Heart left ventricle (tissue), 16 donors: ENCODE results near the gene PHIP. TPM values are rescaled to one million over a fixed set of nuclear protein-coding genes. Genes with fewer than 3 reads are reported as not detected.

Experiments used
- ATAC-seq, 4 donors: fragments of 200-7000 bp; cut with Tn5 transposase; one replicate each; pipeline ENCODE4 v1.9.1; 2020 to 2022; ENCODE audit warnings: moderate library complexity in 4 of 4, mild to moderate bottlenecking in 3 of 4, moderate number of reproducible peaks in 1 of 4
- DNase-seq, 5 donors: peaks; one replicate each; pipeline ENCODE4 v3.0.0-alpha.2; 2020
- H3K27ac ChIP-seq, 12 donors: fragments of 200-600 bp; sonication (generic) in 4 of 12; one replicate each; pipeline versions ENCODE4 v1.5.0 to v1.8.0; 2016 to 2022; ENCODE audit warnings: mild to moderate bottlenecking in 2 of 12
- H3K27me3 ChIP-seq, 9 donors: fragments of 200-600 bp; sonication (generic) in 2 of 9; one replicate each; pipeline versions ENCODE4 v1.5.1 to v1.8.0; 2016 to 2022; ENCODE audit warnings: mild to moderate bottlenecking in 3 of 9
- H3K36me3 ChIP-seq, 9 donors: fragments of 200-600 bp; sonication (generic) in 2 of 9; one replicate each; pipeline versions ENCODE4 v1.5.0 to v1.8.0; 2018 to 2022; ENCODE audit warnings: mild to moderate bottlenecking in 2 of 9
- H3K4me1 ChIP-seq, 12 donors: fragments of 200-600 bp; sonication (generic) in 4 of 12; one replicate each; pipeline versions ENCODE4 v1.5.0 to v1.8.0; 2016 to 2022; ENCODE audit warnings: mild to moderate bottlenecking in 3 of 12
- H3K4me3 ChIP-seq, 12 donors: fragments of 200-600 bp; sonication (generic) in 4 of 12; one replicate each; pipeline versions ENCODE4 v1.5.0 to v1.8.0; 2017 to 2022; ENCODE audit warnings: mild to moderate bottlenecking in 9 of 12, moderate library complexity in 4 of 12
- H3K9me3 ChIP-seq, 12 donors: fragments of 200-600 bp; sonication (generic) in 4 of 12; one replicate each; pipeline versions ENCODE4 v1.5.0 to v1.8.0; 2016 to 2022; ENCODE audit warnings: mild to moderate bottlenecking in 1 of 12
- POLR2A ChIP-seq, 2 donors: fragments of 450-650 bp; IDR thresholded peaks; one replicate each; pipeline ENCODE4 v1.6.1; 2017; ENCODE audit warnings: antibody characterized with exemption in 2 of 2, mild to moderate bottlenecking in 2 of 2, moderate library complexity in 2 of 2
- WGBS, 4 donors: extraction: QIAGEN DNeasy Blood & Tissue Kit in 2 of 4; methylation state at CpG; one replicate each; pipeline versions ENCODE4 v1.1.5 to v1.1.7; 2013 to 2018; 5-methylcytosine and 5-hydroxymethylcytosine counted together
- intact Hi-C, 10 donors: fragments of 100-400 bp; cut with DNase I; formaldehyde crosslinking; loops; one replicate each; pipeline versions ENCODE4 v1.11.1 to v1.14.2; 2022
- polyA plus RNA-seq, 2 donors: library from polyadenylated mRNA; stranded (reverse); fragments of 200-250 nt; gene quantifications; one replicate each; pipeline ENCODE4 v1.2.3, GENCODE V29; 2013
- total RNA-seq, 9 donors: library from RNA; depleted of rRNA in 2 of 9; stranded (reverse); fragments of >200 nt in 2 of 9; fragmentation: NEBNext Ultra II Directional in 3 of 9; extraction: Animal tissue kit (Norgen Biotek cat#: 25700) in 3 of 9; gene quantifications; one replicate each; pipeline versions ENCODE4 v1.1.0 to v1.2.4, GENCODE V29; 2016 to 2023
- TF ChIP-seq, protein P1 (sequence below), 12 donors: fragments of 200-600 bp; sonication (generic) in 4 of 12; IDR thresholded peaks; one replicate each; pipeline versions ENCODE4 v1.5.0 to v1.8.0; 2018 to 2022; ENCODE audit warnings: antibody characterized with exemption in 12 of 12, mild to moderate bottlenecking in 5 of 12
- donor health status: ischemic (EF 13 %, LVEDD 7.1; RV severe dilation, severe dysfunction).
- donor health status: healthy with polysubstance abuse.
- donor health status: DM: no; HTN: yes; CAD: no.
- donor health status: DM: no; HTN: no; CAD: no.
- donor health status: ischemic (EF 25% LVEDD 6.9; RV normal size, moderate dysfunction).
- donor health status: ischemic (EF 25% LVEDD 5.7; RV mildly dilated, moderate dysfunction).
- donor health status: healthy.
- donor health status: DM: yes; HTN: yes; CAD: no.
- donor health status: ischemic (EF 35%, LVEDD 5.7; RV mildly dilated, moderate dysfunction).
- donor health status: nonischemic (EF 11% LVEDD 7.7; RV severe dilation, severe dysfunction).
- donor health status: DM: yes; HTN: yes; CAD: no.
- donor health status: PGD.
- donor health status: ischemic (EF 29% LVEDD 5.4; RV normal size, mild dysfunction).
- donor health status: nonischemic (EF 23%, LVEDD 6.1; RV moderate dilation, normal function).

The PHIP gene
- total and polyA plus RNA-seq, 11 donors = 5.6 to 18.9 (median 12.5) TPM

DNA sequence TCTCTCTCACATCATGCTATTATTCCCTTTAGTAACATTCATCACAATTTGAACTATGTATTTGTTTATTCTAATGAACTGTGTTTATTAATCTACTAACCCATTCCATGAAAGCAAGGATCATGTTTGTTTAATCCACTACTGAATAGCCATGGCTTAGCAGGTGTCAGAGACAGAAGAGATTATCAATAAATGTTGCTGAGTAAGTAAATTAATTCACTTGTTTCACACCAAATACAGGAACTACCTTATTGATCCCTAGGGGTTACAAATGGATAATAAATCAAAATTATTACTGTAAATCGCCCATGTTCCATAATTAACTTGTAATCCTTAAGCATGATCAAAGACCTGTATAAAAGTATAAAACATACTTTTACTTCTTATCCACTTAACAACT lies 76.6 kb downstream of the PHIP start:
- ATAC-seq (no peak), DNase-seq (no peak)
- no peaks in the 10 kb centered on the region for H3K27me3 ChIP-seq
- TF ChIP-seq POLR2A (IDR thresholded peaks at IDR 0.05) = no peak
- TF ChIP-seq, protein P1, sequence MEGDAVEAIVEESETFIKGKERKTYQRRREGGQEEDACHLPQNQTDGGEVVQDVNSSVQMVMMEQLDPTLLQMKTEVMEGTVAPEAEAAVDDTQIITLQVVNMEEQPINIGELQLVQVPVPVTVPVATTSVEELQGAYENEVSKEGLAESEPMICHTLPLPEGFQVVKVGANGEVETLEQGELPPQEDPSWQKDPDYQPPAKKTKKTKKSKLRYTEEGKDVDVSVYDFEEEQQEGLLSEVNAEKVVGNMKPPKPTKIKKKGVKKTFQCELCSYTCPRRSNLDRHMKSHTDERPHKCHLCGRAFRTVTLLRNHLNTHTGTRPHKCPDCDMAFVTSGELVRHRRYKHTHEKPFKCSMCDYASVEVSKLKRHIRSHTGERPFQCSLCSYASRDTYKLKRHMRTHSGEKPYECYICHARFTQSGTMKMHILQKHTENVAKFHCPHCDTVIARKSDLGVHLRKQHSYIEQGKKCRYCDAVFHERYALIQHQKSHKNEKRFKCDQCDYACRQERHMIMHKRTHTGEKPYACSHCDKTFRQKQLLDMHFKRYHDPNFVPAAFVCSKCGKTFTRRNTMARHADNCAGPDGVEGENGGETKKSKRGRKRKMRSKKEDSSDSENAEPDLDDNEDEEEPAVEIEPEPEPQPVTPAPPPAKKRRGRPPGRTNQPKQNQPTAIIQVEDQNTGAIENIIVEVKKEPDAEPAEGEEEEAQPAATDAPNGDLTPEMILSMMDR (IDR thresholded peaks at IDR 0.05) = no peak
- H3K4me1 ChIP-seq = peaks cover 0 to 17% (median 4%) of the 10 kb centered on the region in 12 donors
- intact Hi-C loops = loop anchor here in 1 of 10 donors (5.0 kb wide), 1 partner anchor 34 kb away; no protein-coding TSS in a partner anchor
- H3K4me3 ChIP-seq = no peak overlapping the region
- WGBS, 4 donors = 89 to 93% (median 89%) methylated on average over 1 of the region's 1 CpG
- H3K36me3 ChIP-seq = peaks cover 0 to 85% (median 81%) of the 10 kb centered on the region in 9 donors
- H3K9me3 ChIP-seq = no peaks in the 10 kb centered on the region
- no peak overlapping the region for H3K27ac ChIP-seq

DNA sequence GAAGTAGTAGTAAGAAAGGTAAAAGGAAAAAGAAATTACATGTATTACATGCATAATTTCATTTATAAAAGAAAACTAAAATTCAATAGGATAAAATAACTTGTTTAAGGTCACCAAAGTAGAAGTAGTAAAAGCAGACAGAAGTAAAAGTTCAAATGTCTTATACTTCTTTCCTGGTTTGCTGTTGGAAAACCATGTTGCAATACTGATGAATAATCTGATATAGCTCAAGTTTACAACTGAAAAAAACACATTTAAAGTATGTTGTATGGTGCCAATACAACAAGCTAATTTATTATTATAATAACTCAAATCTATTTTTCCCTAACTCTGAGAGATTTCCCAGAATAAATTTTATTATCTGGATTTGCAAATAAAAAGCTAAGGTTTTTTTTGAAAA lies 78.3 kb downstream of the PHIP start:
- Histone ChIP-seq H3K27ac (no peak overlapping the region), H3K4me1 (peaks cover 0 to under 1% (median 0%) of the 10 kb centered on the region in 12 donors), H3K27me3 (no peaks in the 10 kb centered on the region), H3K36me3 (peaks cover 0 to 100% (median 95%) of the 10 kb centered on the region in 9 donors), H3K4me3 (no peak overlapping the region), H3K9me3 (no peaks in the 10 kb centered on the region)
- TF ChIP-seq, protein P1 (IDR thresholded peaks at IDR 0.05) = no peak
- no peak for TF ChIP-seq POLR2A (IDR thresholded peaks at IDR 0.05)
- no peak for ATAC-seq
- no peak for DNase-seq
- intact Hi-C loops = loop anchor here in 2 of 10 donors (5.0 kb wide), 2 partner anchors 32 to 42 kb away; no protein-coding TSS in a partner anchor

DNA sequence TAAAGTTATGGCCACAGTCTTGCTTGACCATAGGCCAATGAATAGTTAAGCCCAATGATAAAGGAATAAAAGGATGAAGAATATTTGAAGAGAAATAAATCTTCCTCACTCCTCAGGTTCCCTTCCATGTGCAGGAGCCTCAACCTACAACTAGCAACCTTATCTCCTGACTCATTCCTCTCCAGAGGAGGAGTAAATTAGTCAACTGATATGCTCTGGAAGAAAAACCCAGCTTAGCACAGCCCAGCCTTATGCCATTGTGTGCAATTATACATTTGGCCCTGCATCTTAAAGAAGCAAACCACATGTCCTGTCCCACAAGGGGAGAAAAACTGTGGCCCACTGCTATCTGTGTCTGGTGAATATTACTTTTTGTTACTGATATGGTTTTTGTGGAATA lies 82.1 kb downstream of the PHIP start:
- peaks cover 0 to 99% (median 92%) of the 10 kb centered on the region in 9 donors for H3K36me3 ChIP-seq
- intact Hi-C loops = loop anchor here in 1 of 10 donors (5.0 kb wide), 1 partner anchor 39 kb away; no protein-coding TSS in a partner anchor
- peaks cover 0 to 11% (median 0%) of the 10 kb centered on the region in 12 donors for H3K9me3 ChIP-seq
- no peak for TF ChIP-seq POLR2A (IDR thresholded peaks at IDR 0.05)
- TF ChIP-seq, protein P1 (IDR thresholded peaks at IDR 0.05) = no peak
- ATAC-seq = no peak
- H3K4me1 ChIP-seq = no peaks in the 10 kb centered on the region
- H3K27me3 ChIP-seq = no peaks in the 10 kb centered on the region
- H3K4me3 ChIP-seq = no peak overlapping the region
- H3K27ac ChIP-seq = no peak overlapping the region
- no peak for DNase-seq

DNA sequence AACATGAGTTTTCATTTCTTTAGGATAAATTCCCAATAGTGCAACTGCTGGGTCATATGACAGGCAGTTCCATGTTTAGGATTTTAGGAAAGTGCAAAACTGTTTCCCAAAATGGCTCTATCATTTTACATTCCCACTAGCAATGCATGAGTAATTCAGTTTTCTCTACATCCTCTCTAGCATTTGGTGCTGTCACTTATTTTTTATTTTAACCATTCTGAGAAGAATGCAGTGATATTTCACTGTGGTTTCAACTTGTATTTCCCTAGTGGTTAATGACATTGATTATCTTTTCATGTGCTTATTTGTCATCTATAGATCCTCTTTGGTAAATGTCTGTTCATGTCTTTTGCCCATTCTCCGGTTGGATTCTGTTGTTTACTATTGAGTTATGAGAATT lies 82.7 kb downstream of the PHIP start:
- ATAC-seq = no peak
- DNase-seq = no peak
- peaks cover 0 to 99% (median 92%) of the 10 kb centered on the region in 9 donors for H3K36me3 ChIP-seq
- 94 to 99% (median 98%) methylated on average over 1 of the region's 1 CpG for WGBS, 4 donors
- H3K4me3 ChIP-seq = no peak overlapping the region
- H3K27me3 ChIP-seq = no peaks in the 10 kb centered on the region
- intact Hi-C loops = loop anchor here in 1 of 10 donors (5.0 kb wide), 1 partner anchor 38 kb away; no protein-coding TSS in a partner anchor
- H3K27ac ChIP-seq = no peak overlapping the region
- peaks cover 0 to 11% (median 0%) of the 10 kb centered on the region in 12 donors for H3K9me3 ChIP-seq
- TF ChIP-seq, protein P1 (IDR thresholded peaks at IDR 0.05) = no peak
- no peak for TF ChIP-seq POLR2A (IDR thresholded peaks at IDR 0.05)
- no peaks in the 10 kb centered on the region for H3K4me1 ChIP-seq
